OCI-LY3 (cell line): ENCODE results near the gene SEMA5A.

Experiments used
- H2AFZ ChIP-seq: fragments of 200-600, 300-600 bp; shearing (Covaris generic); 2 replicates; pipeline ENCODE4 v1.6.0; 2014; ENCODE audit warnings: antibody characterized with exemption, low read depth, low read length
- H3K27ac ChIP-seq: fragments of 200-600, 300-600 bp; sonication (generic); 2 replicates; pipeline ENCODE4 v1.5.1; 2014; ENCODE audit warnings: mild to moderate bottlenecking, low read length, moderate library complexity, mixed read lengths
- H3K27me3 ChIP-seq: fragments of 200-600, 300-600 bp; sonication (generic); 2 replicates; pipeline ENCODE4 v1.6.1; 2014; ENCODE audit warnings: low read depth, low read length, mixed read lengths
- H3K36me3 ChIP-seq: fragments of 200-600, 300-600 bp; sonication (generic); replicated peaks from 2 replicates; pipeline ENCODE3; 2014; ENCODE audit warnings: low read depth, low read length, mixed read lengths
- H3K4me1 ChIP-seq: fragments of 300-600, 200-600 bp; sonication (generic); 2 replicates; pipeline ENCODE4 v1.6.1; 2014; ENCODE audit warnings: low read length, mixed read lengths
- H3K4me2 ChIP-seq: fragments of 200-600, 300-600 bp; sonication (generic); 2 replicates; pipeline ENCODE4 v1.6.1; 2014; ENCODE audit warnings: low read length, mixed read lengths
- H3K4me3 ChIP-seq: fragments of 300-600, 200-600 bp; sonication (generic); 2 replicates; pipeline ENCODE4 v1.5.1; 2014; ENCODE audit warnings: antibody characterized with exemption, mild to moderate bottlenecking, low read length, moderate library complexity
- H3K79me2 ChIP-seq: fragments of 300-600, 200-600 bp; shearing (Covaris generic); 2 replicates; pipeline ENCODE4 v1.6.1; 2014; ENCODE audit warnings: mild to moderate bottlenecking, low read length, mixed read lengths
- H3K9ac ChIP-seq: fragments of 300-600, 200-600 bp; shearing (Covaris generic); 2 replicates; pipeline ENCODE4 v1.6.0; 2014; ENCODE audit warnings: mild to moderate bottlenecking, low read length, moderate library complexity
- H3K9me3 ChIP-seq: fragments of 200-600, 300-600 bp; shearing (Covaris generic); 2 replicates; pipeline ENCODE4 v1.6.1; 2014; ENCODE audit warnings: low read length, mixed read lengths; ENCODE audit not compliant: insufficient read depth
- H4K20me1 ChIP-seq: fragments of 200-600, 300-600 bp; sonication (generic); 2 replicates; pipeline ENCODE4 v1.6.1; 2016; ENCODE audit warnings: low read length, mixed read lengths; ENCODE audit not compliant: insufficient read depth
- CTCF ChIP-seq: fragments of 200-600, 300-600 bp; sonication (generic); IDR thresholded peaks from 2 replicates; pipeline ENCODE4 v1.5.1; 2014; ENCODE audit warnings: antibody characterized with exemption, low read length, low read depth
- EZH2phosphoT487 ChIP-seq: fragments of 200-600 bp; shearing (Covaris generic); IDR thresholded peaks from 2 replicates; pipeline ENCODE4 v1.6.1; 2018; ENCODE audit warnings: antibody characterized with exemption, mixed run types, low read depth

The SEMA5A gene

GRCh38 chr5:9544056-9544455, 1.8 kb downstream of the SEMA5A start:
- Histone ChIP-seq H2AFZ (no peak overlapping the region), H3K27me3 (no peaks in the 10 kb centered on the region), H3K9ac (no peak overlapping the region), H3K4me3 (no peak overlapping the region), H3K4me2 (no peak overlapping the region), H3K36me3 (no peaks in the 10 kb centered on the region), H3K27ac (no peak overlapping the region), H3K9me3 (no peaks in the 10 kb centered on the region), H3K79me2 (no peaks in the 10 kb centered on the region), H4K20me1 (no peaks in the 10 kb centered on the region), H3K4me1 (no peaks in the 10 kb centered on the region)
- TF ChIP-seq EZH2phosphoT487 (no peak), CTCF (no peak)

GRCh38 chr5:9543311-9543920, 2.5 kb downstream of the SEMA5A start:
- H3K27me3 ChIP-seq: no peaks in the 10 kb centered on the region
- no peak overlapping the region for H2AFZ ChIP-seq
- no peaks in the 10 kb centered on the region for H3K36me3 ChIP-seq
- H3K4me3 ChIP-seq: no peak overlapping the region
- no peak overlapping the region for H3K27ac ChIP-seq
- no peaks in the 10 kb centered on the region for H3K9me3 ChIP-seq
- no peak overlapping the region for H3K4me2 ChIP-seq
- TF ChIP-seq CTCF (no peak), EZH2phosphoT487 (no peak)
- no peaks in the 10 kb centered on the region for H4K20me1 ChIP-seq
- H3K4me1 ChIP-seq: no peaks in the 10 kb centered on the region
- no peak overlapping the region for H3K9ac ChIP-seq
- no peaks in the 10 kb centered on the region for H3K79me2 ChIP-seq

GRCh38 chr5:9540791-9541190, 5.1 kb downstream of the SEMA5A start:
- H4K20me1 ChIP-seq: no peaks in the 10 kb centered on the region
- no peaks in the 10 kb centered on the region for H3K4me1 ChIP-seq
- no peak overlapping the region for H3K4me2 ChIP-seq
- no peak overlapping the region for H3K27ac ChIP-seq
- no peak overlapping the region for H3K9ac ChIP-seq
- H3K79me2 ChIP-seq: no peaks in the 10 kb centered on the region
- H3K27me3 ChIP-seq: no peaks in the 10 kb centered on the region
- H3K36me3 ChIP-seq: no peaks in the 10 kb centered on the region
- no peak overlapping the region for H2AFZ ChIP-seq
- no peaks in the 10 kb centered on the region for H3K9me3 ChIP-seq
- no peak overlapping the region for H3K4me3 ChIP-seq
- TF ChIP-seq CTCF (no peak), EZH2phosphoT487 (no peak)

- Histone ChIP-seq H3K27me3 (no peaks in the 10 kb centered on the region), H2AFZ (no peak overlapping the region), H3K27ac (no peak overlapping the region)
Observed at GRCh38 chr5:9538504-9538903, 7.4 kb downstream of the SEMA5A start.

More at GRCh38 chr5:9538504-9538903, 7.4 kb downstream of the SEMA5A start:
- H3K9me3 ChIP-seq: no peaks in the 10 kb centered on the region
- H3K36me3 ChIP-seq: no peaks in the 10 kb centered on the region
- no peak overlapping the region for H3K4me2 ChIP-seq
- no peak overlapping the region for H3K4me3 ChIP-seq
- H3K4me1 ChIP-seq: no peaks in the 10 kb centered on the region
- H3K9ac ChIP-seq: no peak overlapping the region
- H3K79me2 ChIP-seq: no peaks in the 10 kb centered on the region
- H4K20me1 ChIP-seq: no peaks in the 10 kb centered on the region
- TF ChIP-seq EZH2phosphoT487: no peak
- TF ChIP-seq CTCF: no peak
